HG02642 (cell line): ENCODE data around the gene KCTD21.
"Not testable (repeated sequence)": the region's sequence is repeated elsewhere in the genome, so short reads cannot be mapped to it uniquely, and the experiment has no call there.

Experiments used
- ATAC-seq: cut with Tn5 transposase; IDR thresholded peaks from one replicate; pipeline ENCODE4 v1.9.1; 2021; ENCODE audit warnings: mild to moderate bottlenecking; ENCODE audit not compliant: unreplicated experiment, poor library complexity

KCTD21 gene

GRCh38 chr11:78188286-78189173 lies at the start of gene KCTD21, which contains the start of gene USP35:
Gene KCTD21, minus strand, starts transcription at chr11:78188626. Its CDS starts 14,072 bp downstream, at chr11:78174554.
Gene USP35, plus strand, starts transcription at chr11:78188919. Its CDS starts 7,327 bp downstream, at chr11:78196246.
- peak; percentile 95 for ATAC-seq

GRCh38 chr11:78237293-78238046 lies 49.0 kb upstream of the KCTD21 start:
- no peak for ATAC-seq

- ATAC-seq = no peak
Observed at GRCh38 chr11:78234006-78234405, 45.6 kb upstream of the KCTD21 start.

- not testable (repeated sequence) for ATAC-seq
Observed at GRCh38 chr11:78233046-78233445, 44.6 kb upstream of the KCTD21 start.

- ATAC-seq = no peak
Observed at GRCh38 chr11:78231962-78232501, 43.6 kb upstream of the KCTD21 start.

GRCh38 chr11:78230161-78230877 lies 41.9 kb upstream of the KCTD21 start:
- no peak for ATAC-seq

- ATAC-seq = no peak
Observed at GRCh38 chr11:78229106-78229505, 40.7 kb upstream of the KCTD21 start.

- no peak for ATAC-seq
Observed at GRCh38 chr11:78228467-78228866, 40.0 kb upstream of the KCTD21 start.

GRCh38 chr11:78227921-78228320 lies 39.5 kb upstream of the KCTD21 start:
- ATAC-seq = no peak

- no peak for ATAC-seq
Observed at GRCh38 chr11:78226684-78227680, 38.6 kb upstream of the KCTD21 start.

- ATAC-seq = no peak
Observed at GRCh38 chr11:78224906-78225420, 36.5 kb upstream of the KCTD21 start.

GRCh38 chr11:78224506-78224905 lies 36.1 kb upstream of the KCTD21 start:
- no peak for ATAC-seq

- ATAC-seq = peak; percentile 77
Observed at GRCh38 chr11:78223320-78223954, 35.0 kb upstream of the KCTD21 start.

GRCh38 chr11:78222726-78223125 lies 34.3 kb upstream of the KCTD21 start:
- not testable (repeated sequence) for ATAC-seq

GRCh38 chr11:78221396-78222315 lies 33.2 kb upstream of the KCTD21 start:
- no peak for ATAC-seq

- ATAC-seq = no peak
Observed at GRCh38 chr11:78220218-78221157, 32.1 kb upstream of the KCTD21 start.
